NT2/D1 (cell line): ENCODE results near the gene ZNF800.

ENCODE experiments used
- YY1 ChIP-seq: IDR thresholded peaks from 2 replicates; pipeline ENCODE4 v1.6.1; 2011; ENCODE audit not compliant: insufficient read length, insufficient read depth
- ZNF274 ChIP-seq: IDR thresholded peaks from 2 replicates; pipeline ENCODE4 v1.6.1; 2011; ENCODE audit warnings: mild to moderate bottlenecking, low read depth, low read length

- TF ChIP-seq YY1 (no peak), ZNF274 (no peak)
These were observed 62.4 kb downstream of the ZNF800 start for GRCh38 chr7:127330070-127330469.
